Astrocyte (in vitro differentiated cells and primary cell): ENCODE data around the gene SYCE1. TPM values are rescaled to one million over a fixed set of nuclear protein-coding genes. Genes with fewer than 3 reads are reported as not detected.

Source experiments
- DNase-seq: peaks from one replicate; pipeline ENCODE4 v3.0.0-alpha.2; 2010; ENCODE audit warnings: low read depth
- FAIRE-seq: peaks from 2 replicates; lab custom pipeline; 2011; peaks lifted over from hg19 to GRCh38; lab: Jason Lieb, UNC
- H2AFZ ChIP-seq: 2 replicates; pipeline ENCODE4 v1.6.0; 2012; ENCODE audit warnings: low read depth, low read length, inconsistent platforms
- H3K27ac ChIP-seq: 2 replicates; pipeline ENCODE4 v1.5.1; 2011; ENCODE audit warnings: low read depth, low read length, inconsistent platforms
- H3K27me3 ChIP-seq: 2 replicates; pipeline ENCODE4 v1.6.0; 2011; ENCODE audit warnings: low read length, inconsistent platforms; ENCODE audit not compliant: insufficient read depth
- H3K36me3 ChIP-seq: 2 replicates; pipeline ENCODE4 v1.5.1; 2011; ENCODE audit warnings: low read length, inconsistent platforms; ENCODE audit not compliant: insufficient read depth
- H3K4me1 ChIP-seq: 2 replicates; pipeline ENCODE4 v1.5.1; 2011; ENCODE audit warnings: low read length, inconsistent platforms; ENCODE audit not compliant: insufficient read depth
- H3K4me2 ChIP-seq: 2 replicates; pipeline ENCODE4 v1.6.0; 2012; ENCODE audit warnings: low read length, inconsistent platforms
- H3K4me3 ChIP-seq: 2 replicates; pipeline ENCODE4 v1.5.1; 2011; ENCODE audit warnings: low read depth, mild to moderate bottlenecking, low read length, inconsistent platforms; ENCODE audit not compliant: insufficient read depth
- H3K79me2 ChIP-seq: 2 replicates; pipeline ENCODE4 v1.6.0; 2012; ENCODE audit warnings: mild to moderate bottlenecking, low read length, inconsistent platforms; ENCODE audit not compliant: insufficient read depth
- H3K9ac ChIP-seq: 2 replicates; pipeline ENCODE4 v1.6.0; 2012; ENCODE audit warnings: mild to moderate bottlenecking, low read length, inconsistent platforms
- H3K9me3 ChIP-seq: 2 replicates; pipeline ENCODE4 v1.5.1; 2012; ENCODE audit warnings: low read depth, mild to moderate bottlenecking, low read length, inconsistent platforms; ENCODE audit not compliant: insufficient read depth
- H4K20me1 ChIP-seq: 2 replicates; pipeline ENCODE4 v1.6.0; 2012; ENCODE audit warnings: low read length, inconsistent platforms; ENCODE audit not compliant: insufficient read depth
- H3K27ac Mint-ChIP-seq: one replicate; pipeline ENCODE4 v1.8.0; 2021; ENCODE audit warnings: mild to moderate bottlenecking, mixed read lengths; ENCODE audit not compliant: unreplicated experiment
- H3K27me3 Mint-ChIP-seq: one replicate; pipeline ENCODE4 v1.8.0; 2021; ENCODE audit warnings: low read depth, mixed read lengths; ENCODE audit not compliant: unreplicated experiment
- H3K36me3 Mint-ChIP-seq: one replicate; pipeline ENCODE4 v1.8.0; 2021; ENCODE audit warnings: low read depth, mixed read lengths; ENCODE audit not compliant: unreplicated experiment
- H3K4me1 Mint-ChIP-seq: one replicate; pipeline ENCODE4 v1.8.0; 2021; ENCODE audit warnings: low read depth, mixed read lengths; ENCODE audit not compliant: unreplicated experiment
- H3K4me3 Mint-ChIP-seq: one replicate; pipeline ENCODE4 v1.8.0; 2021; ENCODE audit warnings: mild to moderate bottlenecking, moderate library complexity, mixed read lengths; ENCODE audit not compliant: unreplicated experiment
- H3K9me3 Mint-ChIP-seq: one replicate; pipeline ENCODE4 v1.8.0; 2021; ENCODE audit warnings: mild to moderate bottlenecking, mixed read lengths; ENCODE audit not compliant: unreplicated experiment
- CTCF ChIP-seq: IDR thresholded peaks from 2 replicates; pipeline ENCODE4 v1.5.1; 2011; ENCODE audit warnings: low read depth, mild to moderate bottlenecking, inconsistent platforms, low read length, moderate library complexity; ENCODE audit not compliant: insufficient read depth
- EZH2 ChIP-seq: IDR thresholded peaks from 2 replicates; pipeline ENCODE4 v1.6.1; 2012; ENCODE audit warnings: mild to moderate bottlenecking, low read length, inconsistent platforms; ENCODE audit not compliant: insufficient read depth
- total RNA-seq: library from RNA; stranded (reverse); gene quantifications from 2 replicates; pipeline ENCODE4 v1.2.1, GENCODE V29; 2021

SYCE1 gene
- total RNA-seq, 1 donor from 2014 or later = 0.23 TPM

GRCh38 chr10:133559216-133559615, 6.2 kb downstream of the SYCE1 start:
- H4K20me1 ChIP-seq = no peaks in the 10 kb centered on the region
- Mint-ChIP-seq H3K27me3 (peaks cover 16% of the 10 kb centered on the region), H3K9me3 (peaks cover 8% of the 10 kb centered on the region), H3K4me3 (no peak overlapping the region), H3K27ac (no peak overlapping the region), H3K36me3 (no peaks in the 10 kb centered on the region), H3K4me1 (no peaks in the 10 kb centered on the region)
- H3K27me3 ChIP-seq = no peaks in the 10 kb centered on the region
- no peak overlapping the region for H3K9ac ChIP-seq
- H3K4me3 ChIP-seq = no peak overlapping the region
- no peak overlapping the region for H2AFZ ChIP-seq
- no peaks in the 10 kb centered on the region for H3K79me2 ChIP-seq
- H3K27ac ChIP-seq = no peak overlapping the region
- DNase-seq = no peak
- no peak for TF ChIP-seq EZH2
- TF ChIP-seq CTCF = no peak
- H3K36me3 ChIP-seq = no peaks in the 10 kb centered on the region
- no peaks in the 10 kb centered on the region for H3K9me3 ChIP-seq
- H3K4me1 ChIP-seq = no peaks in the 10 kb centered on the region
- FAIRE-seq = no peak
- no peak overlapping the region for H3K4me2 ChIP-seq

- H2AFZ ChIP-seq = no peak overlapping the region
- Mint-ChIP-seq H3K4me3 (no peak overlapping the region), H3K27ac (no peak overlapping the region), H3K4me1 (no peaks in the 10 kb centered on the region), H3K36me3 (no peaks in the 10 kb centered on the region), H3K27me3 (peaks cover 18% of the 10 kb centered on the region), H3K9me3 (peaks cover 5% of the 10 kb centered on the region)
- no peak overlapping the region for H3K27ac ChIP-seq
- no peak overlapping the region for H3K4me3 ChIP-seq
- TF ChIP-seq EZH2 = no peak
- no peak for TF ChIP-seq CTCF
- H3K79me2 ChIP-seq = no peaks in the 10 kb centered on the region
- no peaks in the 10 kb centered on the region for H3K36me3 ChIP-seq
- no peak overlapping the region for H3K4me2 ChIP-seq
- FAIRE-seq = no peak
- no peaks in the 10 kb centered on the region for H3K4me1 ChIP-seq
- no peak for DNase-seq
- H3K9ac ChIP-seq = no peak overlapping the region
- no peaks in the 10 kb centered on the region for H3K27me3 ChIP-seq
- H4K20me1 ChIP-seq = no peaks in the 10 kb centered on the region
- H3K9me3 ChIP-seq = no peaks in the 10 kb centered on the region
Observed at GRCh38 chr10:133557381-133557780, 8.0 kb downstream of the SYCE1 start.

DNA sequence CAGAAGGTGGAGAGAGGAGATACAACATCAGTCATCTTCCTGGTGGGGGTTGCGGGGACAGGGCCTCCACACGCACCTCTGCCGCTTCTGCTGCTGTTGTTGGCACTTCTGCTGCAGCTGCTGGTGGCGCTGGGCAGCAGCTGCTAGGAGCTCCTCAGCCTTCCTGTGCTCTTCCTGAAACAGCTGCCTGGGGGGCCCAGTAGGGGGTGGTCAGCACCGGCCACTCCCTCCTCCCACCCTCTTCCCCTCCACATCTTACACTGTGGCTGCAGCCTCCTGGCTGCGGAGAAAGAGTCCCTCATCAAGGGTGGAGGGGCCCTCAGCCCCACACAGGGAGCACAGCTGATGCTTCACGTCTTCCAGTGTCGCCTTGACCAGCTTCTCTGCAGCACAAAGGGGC, 9.9 kb downstream of the SYCE1 start:
- H3K27me3 ChIP-seq = no peaks in the 10 kb centered on the region
- Mint-ChIP-seq H3K4me1 (no peaks in the 10 kb centered on the region), H3K4me3 (no peak overlapping the region), H3K27ac (no peak overlapping the region), H3K36me3 (no peaks in the 10 kb centered on the region), H3K9me3 (peaks cover 5% of the 10 kb centered on the region), H3K27me3 (peaks cover 16% of the 10 kb centered on the region)
- no peaks in the 10 kb centered on the region for H4K20me1 ChIP-seq
- no peak for DNase-seq
- TF ChIP-seq CTCF = no peak
- no peak for TF ChIP-seq EZH2
- no peak overlapping the region for H3K4me3 ChIP-seq
- H3K4me1 ChIP-seq = no peaks in the 10 kb centered on the region
- FAIRE-seq = no peak
- no peaks in the 10 kb centered on the region for H3K36me3 ChIP-seq
- no peak overlapping the region for H3K9ac ChIP-seq
- H2AFZ ChIP-seq = no peak overlapping the region
- no peak overlapping the region for H3K27ac ChIP-seq
- H3K4me2 ChIP-seq = no peak overlapping the region
- H3K9me3 ChIP-seq = no peaks in the 10 kb centered on the region
- H3K79me2 ChIP-seq = no peaks in the 10 kb centered on the region
